AG10803 (cell line): ENCODE measurements around the gene DMAP1.

Source experiments
- DNase-seq: peaks from one replicate; pipeline ENCODE4 v3.0.0; 2010; ENCODE audit warnings: low read depth
- H3K4me3 ChIP-seq: 2 replicates; pipeline ENCODE4 v1.5.1; 2011; ENCODE audit warnings: mild to moderate bottlenecking, low read length, control low read depth
- CTCF ChIP-seq: conservative IDR thresholded peaks from 2 replicates; pipeline ENCODE4 v1.5.1; 2011; ENCODE audit warnings: mild to moderate bottlenecking, low read length, control low read depth, inconsistent platforms

The DMAP1 gene

GRCh38 chr1:44210595-44210994 is 2.7 kb upstream of the DMAP1 start:
- no peak for DNase-seq
- H3K4me3 ChIP-seq: no peak overlapping the region
- no peak for TF ChIP-seq CTCF

- no peak for TF ChIP-seq CTCF
- no peak for DNase-seq
- peak overlapping the region; percentile 99 for H3K4me3 ChIP-seq
These were observed 683 bp upstream of the DMAP1 start for GRCh38 chr1:44212355-44213221.

- DNase-seq: peak; percentile 55
- peak; percentile 97 for TF ChIP-seq CTCF
- no peak overlapping the region for H3K4me3 ChIP-seq
These were observed 4.6 kb downstream of the DMAP1 start for GRCh38 chr1:44217809-44218410.

- DNase-seq: no peak
- TF ChIP-seq CTCF: no peak
- H3K4me3 ChIP-seq: no peak overlapping the region
These were observed 5.4 kb downstream of the DMAP1 start for GRCh38 chr1:44218503-44219300.

- TF ChIP-seq CTCF: no peak
- no peak for DNase-seq
- no peak overlapping the region for H3K4me3 ChIP-seq
These were observed 6.0 kb downstream of the DMAP1 start for GRCh38 chr1:44219301-44219626.

- no peak overlapping the region for H3K4me3 ChIP-seq
- no peak for TF ChIP-seq CTCF
- peak; percentile 31 for DNase-seq
These were observed 6.9 kb downstream of the DMAP1 start for GRCh38 chr1:44220001-44220751.
